ENCODE results near the gene C3.
"Not testable (repeated sequence)": the region's sequence is repeated elsewhere in the genome, so short reads cannot be mapped to it uniquely, and the experiment has no call there.

Gene C3

GRCh38 chr19:6720369-6721137 lies at the start of gene C3:
Gene C3, minus strand, starts transcription at chr19:6720650. Its CDS starts 61 bp downstream, at chr19:6720589.
- in situ Hi-C loops (cut with MboI; ENCODE audit: low pct_unique_long_range_greater_than_20kb, low sequenced_read_pairs) = no loop called here
- no peak for DNase-seq

GRCh38 chr19:6769006-6769619 lies 48.7 kb upstream of the C3 start:
- peak; percentile 80 for DNase-seq
- in situ Hi-C loops (cut with MboI; ENCODE audit: low pct_unique_long_range_greater_than_20kb, low sequenced_read_pairs) = no loop called here

GRCh38 chr19:6768236-6768785 lies 47.9 kb upstream of the C3 start:
- DNase-seq = no peak

GRCh38 chr19:6767357-6768235 lies 47.1 kb upstream of the C3 start, which contains the start of gene SH2D3A:
Gene SH2D3A, minus strand, starts transcription at chr19:6767435. Its CDS starts 3,687 bp downstream, at chr19:6763748.
- in situ Hi-C loops (cut with MboI; ENCODE audit: low pct_unique_long_range_greater_than_20kb, low sequenced_read_pairs) = no loop called here
- peak; percentile 94 for DNase-seq

More at GRCh38 chr19:6768236-6768785, 47.9 kb upstream of the C3 start:
- in situ Hi-C loops (cut with MboI; ENCODE audit: low pct_unique_long_range_greater_than_20kb, low sequenced_read_pairs) = no loop called here

GRCh38 chr19:6767081-6767356 lies 46.6 kb upstream of the C3 start:
- DNase-seq = no peak
- in situ Hi-C loops (cut with MboI; ENCODE audit: low pct_unique_long_range_greater_than_20kb, low sequenced_read_pairs) = no loop called here

GRCh38 chr19:6766357-6767080 lies 46.1 kb upstream of the C3 start:
- DNase-seq = no peak
- in situ Hi-C loops (cut with MboI; ENCODE audit: low pct_unique_long_range_greater_than_20kb, low sequenced_read_pairs) = no loop called here

- no peak for DNase-seq
- in situ Hi-C loops (cut with MboI; ENCODE audit: low pct_unique_long_range_greater_than_20kb, low sequenced_read_pairs) = no loop called here
Measured at GRCh38 chr19:6765738-6766356, 45.4 kb upstream of the C3 start.

- in situ Hi-C loops (cut with MboI; ENCODE audit: low pct_unique_long_range_greater_than_20kb, low sequenced_read_pairs); DNase-seq: not testable (repeated sequence)
Measured at GRCh38 chr19:6762253-6762797, 41.9 kb upstream of the C3 start.

- in situ Hi-C loops (cut with MboI; ENCODE audit: low pct_unique_long_range_greater_than_20kb, low sequenced_read_pairs) = no loop called here
- DNase-seq = peak; percentile 19
Measured at GRCh38 chr19:6761053-6761676, 40.7 kb upstream of the C3 start.

- in situ Hi-C loops (cut with MboI; ENCODE audit: low pct_unique_long_range_greater_than_20kb, low sequenced_read_pairs) = no loop called here
- DNase-seq = no peak
Measured at GRCh38 chr19:6760606-6761005, 40.2 kb upstream of the C3 start.

GRCh38 chr19:6754653-6755463 lies 34.4 kb upstream of the C3 start:
- in situ Hi-C loops (cut with MboI; ENCODE audit: low pct_unique_long_range_greater_than_20kb, low sequenced_read_pairs) = no loop called here
- DNase-seq = no peak

GRCh38 chr19:6754136-6754535 lies 33.7 kb upstream of the C3 start:
- no peak for DNase-seq

GRCh38 chr19:6753178-6754031 lies 33.0 kb upstream of the C3 start:
- in situ Hi-C loops (cut with MboI; ENCODE audit: low pct_unique_long_range_greater_than_20kb, low sequenced_read_pairs) = no loop called here
- DNase-seq = peak; percentile 94

More at GRCh38 chr19:6754136-6754535, 33.7 kb upstream of the C3 start:
- in situ Hi-C loops (cut with MboI; ENCODE audit: low pct_unique_long_range_greater_than_20kb, low sequenced_read_pairs) = no loop called here

- in situ Hi-C loops (cut with MboI; ENCODE audit: low pct_unique_long_range_greater_than_20kb, low sequenced_read_pairs) = no loop called here
Measured at GRCh38 chr19:6752256-6753177, 32.1 kb upstream of the C3 start.

GRCh38 chr19:6751189-6751588 lies 30.7 kb upstream of the C3 start:
- in situ Hi-C loops (cut with MboI; ENCODE audit: low pct_unique_long_range_greater_than_20kb, low sequenced_read_pairs) = no loop called here

More at GRCh38 chr19:6752256-6753177, 32.1 kb upstream of the C3 start:
- no peak for DNase-seq

More at GRCh38 chr19:6751189-6751588, 30.7 kb upstream of the C3 start:
- no peak for DNase-seq

Measured in KBM-7 (cell line).